ENCODE results near the gene OOSP4A.
"Not testable (repeated sequence)": the region's sequence is repeated elsewhere in the genome, so short reads cannot be mapped to it uniquely, and the experiment has no call there.

The OOSP4A gene

DNA sequence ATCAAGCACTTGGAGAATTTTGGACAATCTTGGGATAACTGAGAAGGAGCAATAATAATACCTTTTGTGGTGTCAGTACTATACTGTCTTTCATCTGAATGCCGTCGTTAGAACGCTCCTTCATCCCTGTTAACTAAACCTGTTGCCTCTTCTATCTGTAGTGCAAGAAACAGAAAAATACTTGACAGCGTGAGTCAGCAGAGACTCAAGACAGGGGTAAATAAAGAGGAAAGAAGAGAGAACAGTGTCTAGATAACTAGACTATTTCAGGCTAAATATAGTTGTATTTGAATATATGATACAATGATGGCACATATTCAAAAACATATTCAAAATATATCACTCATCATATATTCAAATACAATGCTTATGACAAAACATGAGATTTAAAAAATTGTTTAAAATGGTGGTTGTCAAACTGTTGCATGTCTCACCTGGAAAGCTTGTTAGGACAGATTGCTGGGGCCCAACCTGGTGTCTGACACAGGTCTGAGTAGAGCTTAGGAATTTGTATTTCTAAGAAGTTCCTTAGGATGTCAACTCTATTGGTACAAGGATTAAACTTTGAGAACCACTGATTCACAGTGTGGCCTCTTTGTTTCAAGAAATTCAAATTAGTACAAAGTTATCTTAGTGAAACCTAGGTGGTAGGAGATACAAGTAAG lies 17.4 kb downstream of the OOSP4A start:
- DNase-seq (ENCODE audit: low read depth, low spot score) = no peak

DNA sequence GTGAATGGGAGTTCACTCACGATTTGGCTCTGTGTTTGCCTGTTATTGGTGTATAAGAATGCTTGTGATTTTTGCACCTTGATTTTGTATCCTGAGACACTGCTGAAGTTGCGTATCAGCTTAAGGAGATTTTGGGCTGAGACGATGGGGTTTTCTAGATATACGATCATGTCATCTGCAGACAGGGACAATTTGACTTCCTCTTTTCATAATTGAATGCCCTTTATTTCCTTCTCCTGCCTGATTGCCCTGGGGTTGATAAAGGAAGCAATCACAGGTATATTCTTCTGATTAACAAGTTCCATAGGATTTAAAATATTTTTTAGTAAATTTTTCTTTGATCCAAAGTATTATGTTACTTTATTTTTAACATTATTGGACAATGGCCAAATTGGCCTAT lies 18.2 kb downstream of the OOSP4A start:
- DNase-seq (ENCODE audit: low read depth, low spot score) = not testable (repeated sequence)

DNA sequence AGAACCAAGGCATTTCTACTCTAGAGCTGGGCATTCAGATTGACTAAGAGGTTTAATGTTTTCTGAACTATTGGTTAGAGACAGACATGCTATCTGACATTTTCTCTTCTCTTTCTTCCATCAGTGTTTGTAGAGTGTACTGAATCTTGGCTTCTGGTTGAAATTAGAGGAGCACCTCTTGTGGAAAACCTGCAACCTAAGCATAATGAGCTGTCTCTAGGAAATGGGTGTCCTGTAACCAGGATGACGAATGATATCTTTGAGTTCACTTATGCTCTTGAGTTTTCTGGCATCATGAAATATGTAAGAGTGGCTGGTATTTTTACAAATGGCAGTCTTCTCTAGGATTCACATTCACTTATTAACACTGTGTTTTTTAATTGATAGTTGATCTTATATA lies 19.4 kb downstream of the OOSP4A start:
- no peak for DNase-seq (ENCODE audit: low read depth, low spot score)

DNA sequence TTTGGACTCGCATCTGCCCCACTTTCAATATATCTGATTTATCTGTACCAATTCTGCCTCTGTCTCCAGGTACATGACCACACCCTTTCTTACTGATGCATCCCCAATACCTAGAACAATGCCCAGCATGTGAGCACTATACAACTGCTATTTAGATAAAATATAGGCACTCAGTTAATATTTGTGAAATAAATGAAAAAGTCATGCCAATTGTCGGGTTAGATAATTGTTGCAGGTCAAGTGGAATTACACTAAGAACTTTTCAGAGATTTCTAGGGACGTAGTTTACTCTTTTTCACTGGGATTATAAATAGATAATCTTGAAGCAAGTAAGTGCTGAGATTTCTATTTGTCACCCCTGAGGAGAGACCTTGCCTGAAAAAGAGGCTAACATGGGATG lies 20.5 kb downstream of the OOSP4A start:
- no peak for DNase-seq (ENCODE audit: low read depth, low spot score)

DNA sequence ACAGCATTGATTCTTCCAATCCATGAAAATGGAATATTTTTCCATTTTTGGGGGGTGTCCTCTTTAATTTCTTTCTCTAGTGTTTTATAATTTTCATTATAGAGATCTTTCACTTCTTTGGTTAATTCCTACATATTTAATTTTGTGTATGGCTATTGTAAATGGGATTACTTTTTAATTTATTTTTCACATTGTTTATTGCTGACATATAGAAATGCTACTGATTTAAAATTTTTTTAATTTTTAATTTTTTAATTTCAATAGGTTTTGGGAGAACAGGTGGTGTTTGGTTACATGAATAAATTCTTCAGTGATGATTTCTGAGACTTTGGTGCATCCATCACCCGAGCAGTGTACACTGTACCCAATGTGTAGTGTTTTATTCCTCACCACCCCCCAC lies 26.6 kb downstream of the OOSP4A start:
- DNase-seq (ENCODE audit: low read depth, low spot score) = no peak

DNA sequence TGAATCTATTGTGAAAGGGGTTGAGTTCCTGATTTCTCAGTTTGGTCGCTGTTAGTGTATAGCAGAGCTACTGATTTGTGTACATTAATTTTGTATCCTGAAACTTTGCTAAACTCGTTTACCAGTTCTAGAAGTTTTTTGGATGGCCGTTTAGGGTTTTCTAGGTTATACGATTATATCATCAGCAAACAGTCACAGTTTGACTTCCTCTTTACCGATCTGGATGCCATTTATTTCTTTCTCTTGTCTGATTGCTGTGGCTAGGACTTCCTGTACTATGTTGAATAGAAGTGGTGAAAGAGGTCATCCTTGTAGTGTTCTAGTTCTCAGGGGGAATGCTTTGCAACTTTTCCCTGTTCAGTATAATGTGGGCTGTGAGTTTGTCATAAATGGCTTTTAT lies 28.6 kb downstream of the OOSP4A start:
- DNase-seq (ENCODE audit: low read depth, low spot score) = no peak

DNA sequence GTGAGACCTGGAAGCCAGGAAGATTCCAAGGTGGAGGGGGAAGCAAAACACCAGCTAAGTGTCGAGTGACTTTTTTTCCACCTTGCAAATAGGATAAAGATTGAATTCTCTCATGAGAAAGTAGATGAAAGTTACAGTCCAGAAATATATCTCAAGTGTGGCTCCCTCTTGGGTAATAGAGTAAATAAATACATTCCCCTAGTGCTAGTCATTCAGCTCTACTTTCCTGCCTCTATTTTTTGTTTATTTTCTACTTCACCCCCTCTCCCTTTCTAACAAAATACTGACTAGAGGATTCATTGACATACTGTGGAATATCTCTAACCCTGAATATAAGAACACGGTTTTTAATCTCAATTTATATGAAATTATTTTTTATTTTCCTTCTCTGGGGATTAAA lies 34.0 kb downstream of the OOSP4A start:
- no peak for DNase-seq (ENCODE audit: low read depth, low spot score)

DNA sequence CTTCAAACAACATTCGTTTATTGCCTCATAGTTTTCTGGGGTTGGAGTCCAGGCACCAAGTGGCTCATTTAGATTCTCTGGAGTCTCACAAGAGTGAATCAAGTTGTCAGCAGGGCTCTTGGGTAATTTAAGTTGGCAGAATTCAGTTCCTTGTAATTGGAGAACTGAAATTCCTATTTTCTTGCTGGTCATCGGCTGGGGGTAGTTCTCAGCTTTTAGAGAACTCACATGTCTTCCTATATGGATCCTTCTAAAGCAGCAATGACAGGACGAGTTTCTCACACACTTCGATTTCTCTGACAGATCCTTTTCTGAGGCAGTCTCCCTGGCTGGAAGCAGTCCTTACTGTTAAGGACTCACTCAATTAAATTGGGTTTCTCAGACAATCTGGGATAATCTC lies 35.9 kb downstream of the OOSP4A start:
- DNase-seq (ENCODE audit: low read depth, low spot score) = no peak

DNA sequence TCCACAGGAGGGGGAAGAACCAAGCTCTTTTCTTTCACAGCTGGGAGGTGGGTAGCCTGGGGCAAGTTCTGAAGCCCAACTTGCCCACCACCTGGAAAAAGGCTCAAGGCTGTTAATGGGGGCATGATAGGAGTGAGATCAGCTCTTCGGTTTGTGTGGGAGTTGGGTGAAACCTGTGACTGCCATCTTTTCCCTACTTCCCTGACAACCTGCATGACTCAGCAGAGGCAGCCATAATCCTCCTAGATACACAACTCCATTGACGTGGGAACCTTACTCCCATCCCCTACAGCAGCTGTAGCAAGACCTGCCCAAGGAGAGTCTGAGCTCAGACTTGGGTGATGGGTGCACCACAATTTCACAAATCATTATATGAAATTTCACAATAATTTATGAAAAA lies 39.9 kb downstream of the OOSP4A start:
- DNase-seq (ENCODE audit: low read depth, low spot score) = no peak

DNA sequence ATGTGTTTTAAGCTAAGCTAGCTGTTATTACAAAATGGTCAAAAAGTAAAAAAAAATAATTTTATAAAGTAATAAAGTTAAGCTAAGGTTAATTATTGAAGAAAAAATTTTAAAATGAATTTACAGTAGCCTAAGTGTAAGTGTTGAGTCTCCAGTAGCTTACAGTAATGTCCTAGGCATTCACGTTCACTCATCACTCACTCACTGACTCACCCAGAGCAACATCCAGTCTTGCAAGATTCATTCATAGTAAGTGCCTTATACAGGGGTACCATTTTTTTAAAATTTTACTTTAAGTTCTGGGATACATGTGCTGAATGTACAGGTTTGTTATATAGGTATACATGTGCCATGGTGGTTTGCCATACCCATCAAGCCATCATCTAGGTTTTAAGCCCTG lies 41.5 kb downstream of the OOSP4A start:
- no peak for DNase-seq (ENCODE audit: low read depth, low spot score)

DNA sequence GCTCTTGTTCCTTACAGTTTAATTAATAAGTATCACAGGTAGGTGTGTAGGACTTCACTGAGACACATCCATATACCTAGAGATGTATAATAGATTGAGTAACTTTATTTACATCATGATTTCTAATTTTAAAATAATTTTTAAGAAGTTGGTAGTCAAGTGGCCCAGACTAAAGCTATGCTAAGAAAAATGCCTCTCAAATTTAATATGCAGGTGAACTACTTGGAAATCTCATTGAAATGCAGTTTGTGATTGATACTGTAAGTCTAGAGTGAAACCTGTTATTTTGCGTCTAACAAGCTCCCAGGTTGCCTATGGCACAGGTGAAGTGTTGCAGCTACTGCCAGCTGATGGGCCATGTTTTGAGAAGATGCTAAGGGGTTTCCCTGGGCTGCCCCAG lies 53.0 kb downstream of the OOSP4A start, which contains the start of gene OOSP4B:
OOSP4B (plus strand) TSS at position 301 of the 400 bp plus-strand sequence.
- no peak for DNase-seq (ENCODE audit: low read depth, low spot score)

DNA sequence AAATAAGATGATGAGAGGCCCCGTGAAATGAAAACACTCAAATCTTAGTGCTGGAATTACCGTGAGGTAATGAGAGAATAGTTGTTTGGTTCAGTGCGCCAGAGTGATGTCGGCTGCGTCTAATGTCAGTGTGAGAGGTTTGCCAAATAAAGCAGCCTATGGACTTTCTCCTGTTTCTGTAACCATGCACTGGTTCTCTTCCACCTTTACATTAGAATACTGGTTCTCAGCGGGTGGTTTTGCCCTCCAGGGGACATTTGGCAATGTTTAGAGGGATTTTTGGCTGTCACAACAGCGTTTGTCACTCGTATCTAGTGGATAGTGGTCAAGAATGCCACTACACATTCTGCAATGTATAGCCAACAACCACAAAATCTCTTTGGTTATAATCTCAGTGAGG lies 54.2 kb downstream of the OOSP4A start:
- DNase-seq (ENCODE audit: low read depth, low spot score) = no peak
